Measurements from ENCODE around the gene MED8.

MED8 gene

GRCh38 chr1:43358121-43358745, 31.4 kb downstream of the MED8 start:
- H3K4me1 ChIP-seq (ENCODE audit: control insufficient read depth, insufficient read depth, low read length), result peaks cover 13% of the 10 kb centered on the region
- H3K9ac ChIP-seq (ENCODE audit: low read length), result peak overlapping the region; percentile 94
- H3K36me3 ChIP-seq (ENCODE audit: control insufficient read depth, insufficient read depth, low read length), result peaks cover 40% of the 10 kb centered on the region
- H3K27me3 ChIP-seq (ENCODE audit: control insufficient read depth, insufficient read depth, low read length), result no peaks in the 10 kb centered on the region
- no peaks in the 10 kb centered on the region for H3K9me3 ChIP-seq (ENCODE audit: control insufficient read depth, insufficient read depth, low read depth, low read length)
- H3K27ac ChIP-seq (ENCODE audit: low read depth, low read length), result peak overlapping the region; percentile 69
- H3K4me3 ChIP-seq (ENCODE audit: low read depth, low read length), result peak overlapping the region; percentile 74

- no peak overlapping the region for H3K4me3 ChIP-seq (ENCODE audit: low read depth, low read length)
- H3K27ac ChIP-seq (ENCODE audit: low read depth, low read length), result no peak overlapping the region
These were observed 32.3 kb downstream of the MED8 start for GRCh38 chr1:43357251-43357650.

GRCh38 chr1:43354936-43355335, 34.7 kb downstream of the MED8 start:
- Histone ChIP-seq H3K27me3 (ENCODE audit: control insufficient read depth, insufficient read depth, low read length) (no peaks in the 10 kb centered on the region), H3K27ac (ENCODE audit: low read depth, low read length) (no peak overlapping the region), H3K36me3 (ENCODE audit: control insufficient read depth, insufficient read depth, low read length) (peaks cover 7% of the 10 kb centered on the region), H3K9ac (ENCODE audit: low read length) (no peak overlapping the region), H3K9me3 (ENCODE audit: control insufficient read depth, insufficient read depth, low read depth, low read length) (no peaks in the 10 kb centered on the region), H3K4me3 (ENCODE audit: low read depth, low read length) (no peak overlapping the region), H3K4me1 (ENCODE audit: control insufficient read depth, insufficient read depth, low read length) (peaks cover 7% of the 10 kb centered on the region)

More at GRCh38 chr1:43357251-43357650, 32.3 kb downstream of the MED8 start:
- Histone ChIP-seq H3K9me3 (ENCODE audit: control insufficient read depth, insufficient read depth, low read depth, low read length) (no peaks in the 10 kb centered on the region), H3K36me3 (ENCODE audit: control insufficient read depth, insufficient read depth, low read length) (peaks cover 30% of the 10 kb centered on the region), H3K27me3 (ENCODE audit: control insufficient read depth, insufficient read depth, low read length) (no peaks in the 10 kb centered on the region), H3K4me1 (ENCODE audit: control insufficient read depth, insufficient read depth, low read length) (peaks cover 13% of the 10 kb centered on the region), H3K9ac (ENCODE audit: low read length) (no peak overlapping the region)

GRCh38 chr1:43354471-43354870, 35.1 kb downstream of the MED8 start:
- Histone ChIP-seq H3K36me3 (ENCODE audit: control insufficient read depth, insufficient read depth, low read length) (peaks cover 3% of the 10 kb centered on the region; the same call in 1 of the 2 replicates), H3K4me1 (ENCODE audit: control insufficient read depth, insufficient read depth, low read length) (peaks cover 10% of the 10 kb centered on the region), H3K27ac (ENCODE audit: low read depth, low read length) (no peak overlapping the region)

GRCh38 chr1:43352881-43353280, 36.7 kb downstream of the MED8 start:
- Histone ChIP-seq H3K36me3 (ENCODE audit: control insufficient read depth, insufficient read depth, low read length) (no peaks in the 10 kb centered on the region), H3K4me3 (ENCODE audit: low read depth, low read length) (no peak overlapping the region), H3K9ac (ENCODE audit: low read length) (no peak overlapping the region), H3K27ac (ENCODE audit: low read depth, low read length) (no peak overlapping the region), H3K27me3 (ENCODE audit: control insufficient read depth, insufficient read depth, low read length) (peaks cover 2% of the 10 kb centered on the region; the same call in 1 of the 2 replicates), H3K9me3 (ENCODE audit: control insufficient read depth, insufficient read depth, low read depth, low read length) (no peaks in the 10 kb centered on the region), H3K4me1 (ENCODE audit: control insufficient read depth, insufficient read depth, low read length) (peaks cover 16% of the 10 kb centered on the region)

More at GRCh38 chr1:43354471-43354870, 35.1 kb downstream of the MED8 start:
- no peaks in the 10 kb centered on the region for H3K9me3 ChIP-seq (ENCODE audit: control insufficient read depth, insufficient read depth, low read depth, low read length)
- H3K27me3 ChIP-seq (ENCODE audit: control insufficient read depth, insufficient read depth, low read length), result no peaks in the 10 kb centered on the region
- H3K4me3 ChIP-seq (ENCODE audit: low read depth, low read length), result no peak overlapping the region
- no peak overlapping the region for H3K9ac ChIP-seq (ENCODE audit: low read length)

- Histone ChIP-seq H3K4me1 (ENCODE audit: control insufficient read depth, insufficient read depth, low read length) (peaks cover 17% of the 10 kb centered on the region), H3K9ac (ENCODE audit: low read length) (no peak overlapping the region), H3K4me3 (ENCODE audit: low read depth, low read length) (no peak overlapping the region), H3K9me3 (ENCODE audit: control insufficient read depth, insufficient read depth, low read depth, low read length) (no peaks in the 10 kb centered on the region), H3K27ac (ENCODE audit: low read depth, low read length) (no peak overlapping the region), H3K27me3 (ENCODE audit: control insufficient read depth, insufficient read depth, low read length) (peaks cover 4% of the 10 kb centered on the region; the same call in 1 of the 2 replicates), H3K36me3 (ENCODE audit: control insufficient read depth, insufficient read depth, low read length) (no peaks in the 10 kb centered on the region)
These were observed 37.3 kb downstream of the MED8 start for GRCh38 chr1:43352351-43352705.

- Histone ChIP-seq H3K4me1 (ENCODE audit: control insufficient read depth, insufficient read depth, low read length) (peaks cover 17% of the 10 kb centered on the region), H3K9me3 (ENCODE audit: control insufficient read depth, insufficient read depth, low read depth, low read length) (no peaks in the 10 kb centered on the region), H3K27ac (ENCODE audit: low read depth, low read length) (no peak overlapping the region), H3K4me3 (ENCODE audit: low read depth, low read length) (no peak overlapping the region), H3K9ac (ENCODE audit: low read length) (no peak overlapping the region), H3K36me3 (ENCODE audit: control insufficient read depth, insufficient read depth, low read length) (no peaks in the 10 kb centered on the region), H3K27me3 (ENCODE audit: control insufficient read depth, insufficient read depth, low read length) (peaks cover 4% of the 10 kb centered on the region; the same call in 1 of the 2 replicates)
These were observed 37.9 kb downstream of the MED8 start for GRCh38 chr1:43351421-43352350.

- Histone ChIP-seq H3K36me3 (ENCODE audit: control insufficient read depth, insufficient read depth, low read length) (no peaks in the 10 kb centered on the region), H3K27me3 (ENCODE audit: control insufficient read depth, insufficient read depth, low read length) (peaks cover 4% of the 10 kb centered on the region; the same call in 1 of the 2 replicates), H3K4me3 (ENCODE audit: low read depth, low read length) (no peak overlapping the region), H3K9ac (ENCODE audit: low read length) (no peak overlapping the region), H3K27ac (ENCODE audit: low read depth, low read length) (no peak overlapping the region), H3K4me1 (ENCODE audit: control insufficient read depth, insufficient read depth, low read length) (peaks cover 22% of the 10 kb centered on the region), H3K9me3 (ENCODE audit: control insufficient read depth, insufficient read depth, low read depth, low read length) (no peaks in the 10 kb centered on the region)
These were observed 38.6 kb downstream of the MED8 start for GRCh38 chr1:43350976-43351375.

GRCh38 chr1:43349594-43350306, 39.9 kb downstream of the MED8 start:
- Histone ChIP-seq H3K27ac (ENCODE audit: low read depth, low read length) (peak overlapping the region; percentile 89; the same call in 1 of the 2 replicates), H3K9me3 (ENCODE audit: control insufficient read depth, insufficient read depth, low read depth, low read length) (no peaks in the 10 kb centered on the region), H3K4me1 (ENCODE audit: control insufficient read depth, insufficient read depth, low read length) (peaks cover 22% of the 10 kb centered on the region), H3K36me3 (ENCODE audit: control insufficient read depth, insufficient read depth, low read length) (no peaks in the 10 kb centered on the region), H3K27me3 (ENCODE audit: control insufficient read depth, insufficient read depth, low read length) (peaks cover 4% of the 10 kb centered on the region; the same call in 1 of the 2 replicates), H3K4me3 (ENCODE audit: low read depth, low read length) (peak overlapping the region; percentile 87), H3K9ac (ENCODE audit: low read length) (peak overlapping the region; percentile 89)

- Histone ChIP-seq H3K9me3 (ENCODE audit: control insufficient read depth, insufficient read depth, low read depth, low read length) (no peaks in the 10 kb centered on the region), H3K27me3 (ENCODE audit: control insufficient read depth, insufficient read depth, low read length) (peaks cover 4% of the 10 kb centered on the region; the same call in 1 of the 2 replicates), H3K4me3 (ENCODE audit: low read depth, low read length) (peak overlapping the region; percentile 87), H3K9ac (ENCODE audit: low read length) (peak overlapping the region; percentile 89), H3K4me1 (ENCODE audit: control insufficient read depth, insufficient read depth, low read length) (peaks cover 24% of the 10 kb centered on the region), H3K36me3 (ENCODE audit: control insufficient read depth, insufficient read depth, low read length) (no peaks in the 10 kb centered on the region), H3K27ac (ENCODE audit: low read depth, low read length) (peak overlapping the region; percentile 89)
These were observed 40.6 kb downstream of the MED8 start for GRCh38 chr1:43348809-43349593.

All from HUES6 (cell line).